ENCODE measurements around the gene HFM1.

DNA sequence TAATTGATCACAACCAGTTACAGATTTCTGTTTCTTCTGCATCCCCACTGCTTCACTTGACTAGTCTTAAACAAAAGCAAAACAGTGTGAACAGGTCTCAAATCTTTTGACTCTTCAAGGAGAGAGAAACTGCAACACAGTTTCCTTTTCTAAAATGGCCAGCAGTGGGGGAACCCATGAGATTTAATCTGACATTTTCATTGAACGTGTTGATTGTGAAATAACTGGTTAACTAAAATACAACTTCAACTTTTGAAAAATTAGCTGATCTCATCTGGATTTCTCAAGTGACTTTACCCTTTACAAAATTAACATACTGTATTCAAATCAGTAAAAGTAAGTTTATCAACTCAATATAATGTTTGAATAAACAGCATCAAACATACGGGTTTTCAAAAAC is 143.0 kb downstream of the HFM1 start:
- TF ChIP-seq POLR2AphosphoS5 (IDR thresholded peaks at IDR 0.05; ENCODE audit: low read depth, low read length) (no peak), EZH2phosphoT487 (IDR thresholded peaks at IDR 0.05; ENCODE audit: borderline replicate concordance, low read depth) (no peak), EP300 (IDR thresholded peaks at IDR 0.05; ENCODE audit: borderline replicate concordance in 1 of 2, low read depth in 1 of 2, low read length in 1 of 2) (no peak), RAD21 (IDR thresholded peaks at IDR 0.05; ENCODE audit: low read length) (no peak), SIN3A (IDR thresholded peaks at IDR 0.05; ENCODE audit: borderline replicate concordance, low read depth, low read length) (no peak), TAF1 (IDR thresholded peaks at IDR 0.05; ENCODE audit: borderline replicate concordance, low read depth, low read length) (no peak), MXI1 (IDR thresholded peaks at IDR 0.05; ENCODE audit: low read depth, low read length) (no peak), JUND (IDR thresholded peaks at IDR 0.05) (no peak), FOXM1 (IDR thresholded peaks at IDR 0.05; ENCODE audit: low read depth) (no peak), FOXJ3 (CRISPR knock-in tag; IDR thresholded peaks at IDR 0.05) (no peak), MEF2A (IDR thresholded peaks at IDR 0.05; ENCODE audit: borderline replicate concordance, low read depth) (no peak), CHD2 (IDR thresholded peaks at IDR 0.05; ENCODE audit: low read length, partially characterized antibody) (no peak)
- TF ChIP-seq, protein P1, sequence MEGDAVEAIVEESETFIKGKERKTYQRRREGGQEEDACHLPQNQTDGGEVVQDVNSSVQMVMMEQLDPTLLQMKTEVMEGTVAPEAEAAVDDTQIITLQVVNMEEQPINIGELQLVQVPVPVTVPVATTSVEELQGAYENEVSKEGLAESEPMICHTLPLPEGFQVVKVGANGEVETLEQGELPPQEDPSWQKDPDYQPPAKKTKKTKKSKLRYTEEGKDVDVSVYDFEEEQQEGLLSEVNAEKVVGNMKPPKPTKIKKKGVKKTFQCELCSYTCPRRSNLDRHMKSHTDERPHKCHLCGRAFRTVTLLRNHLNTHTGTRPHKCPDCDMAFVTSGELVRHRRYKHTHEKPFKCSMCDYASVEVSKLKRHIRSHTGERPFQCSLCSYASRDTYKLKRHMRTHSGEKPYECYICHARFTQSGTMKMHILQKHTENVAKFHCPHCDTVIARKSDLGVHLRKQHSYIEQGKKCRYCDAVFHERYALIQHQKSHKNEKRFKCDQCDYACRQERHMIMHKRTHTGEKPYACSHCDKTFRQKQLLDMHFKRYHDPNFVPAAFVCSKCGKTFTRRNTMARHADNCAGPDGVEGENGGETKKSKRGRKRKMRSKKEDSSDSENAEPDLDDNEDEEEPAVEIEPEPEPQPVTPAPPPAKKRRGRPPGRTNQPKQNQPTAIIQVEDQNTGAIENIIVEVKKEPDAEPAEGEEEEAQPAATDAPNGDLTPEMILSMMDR (IDR thresholded peaks at IDR 0.05) = no peak
- TF ChIP-seq, protein P2, sequence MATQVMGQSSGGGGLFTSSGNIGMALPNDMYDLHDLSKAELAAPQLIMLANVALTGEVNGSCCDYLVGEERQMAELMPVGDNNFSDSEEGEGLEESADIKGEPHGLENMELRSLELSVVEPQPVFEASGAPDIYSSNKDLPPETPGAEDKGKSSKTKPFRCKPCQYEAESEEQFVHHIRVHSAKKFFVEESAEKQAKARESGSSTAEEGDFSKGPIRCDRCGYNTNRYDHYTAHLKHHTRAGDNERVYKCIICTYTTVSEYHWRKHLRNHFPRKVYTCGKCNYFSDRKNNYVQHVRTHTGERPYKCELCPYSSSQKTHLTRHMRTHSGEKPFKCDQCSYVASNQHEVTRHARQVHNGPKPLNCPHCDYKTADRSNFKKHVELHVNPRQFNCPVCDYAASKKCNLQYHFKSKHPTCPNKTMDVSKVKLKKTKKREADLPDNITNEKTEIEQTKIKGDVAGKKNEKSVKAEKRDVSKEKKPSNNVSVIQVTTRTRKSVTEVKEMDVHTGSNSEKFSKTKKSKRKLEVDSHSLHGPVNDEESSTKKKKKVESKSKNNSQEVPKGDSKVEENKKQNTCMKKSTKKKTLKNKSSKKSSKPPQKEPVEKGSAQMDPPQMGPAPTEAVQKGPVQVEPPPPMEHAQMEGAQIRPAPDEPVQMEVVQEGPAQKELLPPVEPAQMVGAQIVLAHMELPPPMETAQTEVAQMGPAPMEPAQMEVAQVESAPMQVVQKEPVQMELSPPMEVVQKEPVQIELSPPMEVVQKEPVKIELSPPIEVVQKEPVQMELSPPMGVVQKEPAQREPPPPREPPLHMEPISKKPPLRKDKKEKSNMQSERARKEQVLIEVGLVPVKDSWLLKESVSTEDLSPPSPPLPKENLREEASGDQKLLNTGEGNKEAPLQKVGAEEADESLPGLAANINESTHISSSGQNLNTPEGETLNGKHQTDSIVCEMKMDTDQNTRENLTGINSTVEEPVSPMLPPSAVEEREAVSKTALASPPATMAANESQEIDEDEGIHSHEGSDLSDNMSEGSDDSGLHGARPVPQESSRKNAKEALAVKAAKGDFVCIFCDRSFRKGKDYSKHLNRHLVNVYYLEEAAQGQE (IDR thresholded peaks at IDR 0.05; ENCODE audit: low read depth, low read length) = no peak
